ENCODE measurements around the gene ZNF302.
"Not testable (repeated sequence)": the region's sequence is repeated elsewhere in the genome, so short reads cannot be mapped to it uniquely, and the experiment has no call there.

ZNF302 gene

GRCh38 chr19:34664870-34665269 is 12.6 kb upstream of the ZNF302 start:
- no peak overlapping the region for H3K4me3 ChIP-seq (ENCODE audit: low read depth, low read length)
- TF ChIP-seq CTCF (IDR thresholded peaks at IDR 0.05; ENCODE audit: low read depth, low read length, missing control alignments) = no peak
- no peak for DNase-seq (ENCODE audit: low read depth)

- not testable (repeated sequence) for DNase-seq (ENCODE audit: low read depth); H3K4me3 ChIP-seq (ENCODE audit: low read depth, low read length)
Measured at GRCh38 chr19:34665275-34665674, 12.2 kb upstream of the ZNF302 start.

- no peak overlapping the region for H3K4me3 ChIP-seq (ENCODE audit: low read depth, low read length)
- TF ChIP-seq CTCF (IDR thresholded peaks at IDR 0.05; ENCODE audit: low read depth, low read length, missing control alignments) = no peak
- no peak for DNase-seq (ENCODE audit: low read depth)
Measured at GRCh38 chr19:34666200-34666957, 11.1 kb upstream of the ZNF302 start.

- TF ChIP-seq CTCF (IDR thresholded peaks at IDR 0.05; ENCODE audit: low read depth, low read length, missing control alignments) = no peak
Measured at GRCh38 chr19:34666958-34667265, 10.6 kb upstream of the ZNF302 start.

GRCh38 chr19:34667349-34668076 is 10.0 kb upstream of the ZNF302 start:
- no peak for DNase-seq (ENCODE audit: low read depth)
- H3K4me3 ChIP-seq (ENCODE audit: low read depth, low read length) = no peak overlapping the region
- TF ChIP-seq CTCF (IDR thresholded peaks at IDR 0.05; ENCODE audit: low read depth, low read length, missing control alignments) = no peak

More at GRCh38 chr19:34666958-34667265, 10.6 kb upstream of the ZNF302 start:
- no peak for DNase-seq (ENCODE audit: low read depth)
- no peak overlapping the region for H3K4me3 ChIP-seq (ENCODE audit: low read depth, low read length)

- not testable (repeated sequence) for H3K4me3 ChIP-seq (ENCODE audit: low read depth, low read length); DNase-seq (ENCODE audit: low read depth)
Measured at GRCh38 chr19:34668077-34668689, 9.3 kb upstream of the ZNF302 start.

GRCh38 chr19:34668690-34669089 is 8.8 kb upstream of the ZNF302 start:
- H3K4me3 ChIP-seq (ENCODE audit: low read depth, low read length); DNase-seq (ENCODE audit: low read depth): not testable (repeated sequence)

GRCh38 chr19:34669305-34669704 is 8.2 kb upstream of the ZNF302 start:
- no peak for DNase-seq (ENCODE audit: low read depth)
- no peak for TF ChIP-seq CTCF (IDR thresholded peaks at IDR 0.05; ENCODE audit: low read depth, low read length, missing control alignments)
- H3K4me3 ChIP-seq (ENCODE audit: low read depth, low read length) = no peak overlapping the region
